Measurements from ENCODE around the gene CIDEB. TPM values are rescaled to one million over a fixed set of nuclear protein-coding genes. Genes with fewer than 3 reads are reported as not detected.

Gene CIDEB
- total RNA-seq, 4 donors from 2014 or later, result 4.9 to 12.5 (median 9.5) TPM

DNA sequence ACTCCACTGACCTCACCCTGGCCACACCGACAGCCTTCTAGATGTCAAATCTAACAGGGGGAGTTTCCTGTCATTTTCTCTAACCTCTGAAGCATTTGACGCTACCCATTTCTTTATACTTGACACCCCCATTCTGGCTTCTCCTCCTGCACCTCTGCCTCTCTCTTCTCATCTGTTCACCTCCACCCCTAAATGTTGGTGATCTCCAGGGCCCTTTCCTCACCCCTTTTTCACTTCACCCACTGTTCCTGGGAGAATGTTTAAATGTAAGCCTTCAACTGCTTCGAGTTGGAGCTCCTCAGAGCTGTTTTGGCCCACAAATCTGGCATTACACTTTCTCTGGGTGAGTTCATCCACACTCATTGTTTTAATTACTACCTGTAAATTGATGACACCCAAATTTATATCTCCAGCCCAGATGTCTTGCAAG is 35.9 kb downstream of the CIDEB start:
- TF ChIP-seq EP300 (IDR thresholded peaks at IDR 0.05), result no peak
- no peak for TF ChIP-seq POLR2A (IDR thresholded peaks at IDR 0.05)
- TF ChIP-seq, protein P1, sequence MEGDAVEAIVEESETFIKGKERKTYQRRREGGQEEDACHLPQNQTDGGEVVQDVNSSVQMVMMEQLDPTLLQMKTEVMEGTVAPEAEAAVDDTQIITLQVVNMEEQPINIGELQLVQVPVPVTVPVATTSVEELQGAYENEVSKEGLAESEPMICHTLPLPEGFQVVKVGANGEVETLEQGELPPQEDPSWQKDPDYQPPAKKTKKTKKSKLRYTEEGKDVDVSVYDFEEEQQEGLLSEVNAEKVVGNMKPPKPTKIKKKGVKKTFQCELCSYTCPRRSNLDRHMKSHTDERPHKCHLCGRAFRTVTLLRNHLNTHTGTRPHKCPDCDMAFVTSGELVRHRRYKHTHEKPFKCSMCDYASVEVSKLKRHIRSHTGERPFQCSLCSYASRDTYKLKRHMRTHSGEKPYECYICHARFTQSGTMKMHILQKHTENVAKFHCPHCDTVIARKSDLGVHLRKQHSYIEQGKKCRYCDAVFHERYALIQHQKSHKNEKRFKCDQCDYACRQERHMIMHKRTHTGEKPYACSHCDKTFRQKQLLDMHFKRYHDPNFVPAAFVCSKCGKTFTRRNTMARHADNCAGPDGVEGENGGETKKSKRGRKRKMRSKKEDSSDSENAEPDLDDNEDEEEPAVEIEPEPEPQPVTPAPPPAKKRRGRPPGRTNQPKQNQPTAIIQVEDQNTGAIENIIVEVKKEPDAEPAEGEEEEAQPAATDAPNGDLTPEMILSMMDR (IDR thresholded peaks at IDR 0.05), result no peak
- no peak for TF ChIP-seq POLR2AphosphoS5 (IDR thresholded peaks at IDR 0.05)
- H3K4me3 ChIP-seq, result peak overlapping the region; percentile 74 to 89
- peak overlapping the region; percentile 89 to 98 (median 96) for H3K27ac ChIP-seq
- WGBS, 2 donors (ENCODE audit: low coverage in 1 of 2), result 20 to 80% methylated on average over 1 to 3 of the region's 3 CpGs
- H3K36me3 ChIP-seq, result peaks cover 0 to 33% of the 10 kb centered on the region in 2 donors
- ATAC-seq, result no peak
- H3K9me3 ChIP-seq, result no peaks in the 10 kb centered on the region
- H3K27me3 ChIP-seq, result no peaks in the 10 kb centered on the region
- H3K4me1 ChIP-seq, result peaks cover 0 to 19% (median 6%) of the 10 kb centered on the region in 3 donors

DNA sequence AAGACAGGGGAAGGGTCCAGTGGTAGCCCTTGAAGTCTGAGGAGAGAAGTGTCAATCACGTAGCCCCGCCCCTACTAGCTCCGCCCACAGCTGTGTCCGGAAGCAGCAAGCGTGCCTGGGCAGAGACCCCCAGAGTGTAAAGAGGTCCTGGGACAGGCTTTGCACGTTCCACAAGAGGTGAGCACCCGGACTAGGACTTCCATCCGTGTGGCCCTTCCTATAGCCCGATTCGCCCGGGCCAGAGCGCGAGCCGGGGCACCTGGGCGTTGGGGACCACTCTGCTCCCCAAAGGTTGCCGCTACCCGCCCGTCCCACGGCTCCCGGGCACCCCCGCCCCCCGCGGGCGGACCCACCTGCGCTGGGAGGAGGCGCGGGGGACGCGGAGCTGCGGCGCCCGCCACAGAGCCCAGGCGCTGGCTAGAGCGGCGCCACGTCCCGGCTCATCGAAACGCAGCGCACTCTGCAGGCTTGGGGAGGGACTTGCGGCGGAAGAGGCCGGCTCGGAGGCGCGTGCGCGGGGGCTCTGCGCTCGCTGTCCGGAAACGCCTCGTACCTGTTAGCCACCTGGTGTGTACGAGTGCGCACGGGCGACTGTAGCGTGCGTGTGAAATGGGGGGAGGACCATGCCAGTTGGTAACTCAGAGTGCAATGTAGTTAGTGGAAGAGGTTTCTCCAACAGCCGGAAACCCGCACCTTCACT is 36.5 kb downstream of the CIDEB start, which contains the start of gene RABGGTA:
TSS of gene RABGGTA (minus strand) at position 464 of the 700 bp plus-strand sequence. CDS start 482 bp downstream, outside the sequence.
- ATAC-seq, result peak; percentile 98
- peak within 1 kb of the TSS; percentile 74 to 89 for H3K4me3 ChIP-seq
- peaks cover 0 to 38% of the 10 kb centered on the region in 2 donors for H3K36me3 ChIP-seq
- TF ChIP-seq, protein P1 (IDR thresholded peaks at IDR 0.05), result peak in 3 of 4 experiments; percentile 77 to 88 (median 78)
- TF ChIP-seq POLR2AphosphoS5 (IDR thresholded peaks at IDR 0.05), result peak; percentile 45
- TF ChIP-seq EP300 (IDR thresholded peaks at IDR 0.05), result no peak
- peak; percentile 60 to 71 for TF ChIP-seq POLR2A (IDR thresholded peaks at IDR 0.05)
- no peaks in the 10 kb centered on the region for H3K9me3 ChIP-seq
- peaks cover 0 to 19% (median 6%) of the 10 kb centered on the region in 3 donors for H3K4me1 ChIP-seq
- H3K27me3 ChIP-seq, result no peaks in the 10 kb centered on the region
- peak within 1 kb of the TSS; percentile 89 to 98 (median 96) for H3K27ac ChIP-seq
- WGBS, 2 donors (ENCODE audit: low coverage in 1 of 2), result 0 to 2% methylated on average over 8 of the region's 61 CpGs

DNA sequence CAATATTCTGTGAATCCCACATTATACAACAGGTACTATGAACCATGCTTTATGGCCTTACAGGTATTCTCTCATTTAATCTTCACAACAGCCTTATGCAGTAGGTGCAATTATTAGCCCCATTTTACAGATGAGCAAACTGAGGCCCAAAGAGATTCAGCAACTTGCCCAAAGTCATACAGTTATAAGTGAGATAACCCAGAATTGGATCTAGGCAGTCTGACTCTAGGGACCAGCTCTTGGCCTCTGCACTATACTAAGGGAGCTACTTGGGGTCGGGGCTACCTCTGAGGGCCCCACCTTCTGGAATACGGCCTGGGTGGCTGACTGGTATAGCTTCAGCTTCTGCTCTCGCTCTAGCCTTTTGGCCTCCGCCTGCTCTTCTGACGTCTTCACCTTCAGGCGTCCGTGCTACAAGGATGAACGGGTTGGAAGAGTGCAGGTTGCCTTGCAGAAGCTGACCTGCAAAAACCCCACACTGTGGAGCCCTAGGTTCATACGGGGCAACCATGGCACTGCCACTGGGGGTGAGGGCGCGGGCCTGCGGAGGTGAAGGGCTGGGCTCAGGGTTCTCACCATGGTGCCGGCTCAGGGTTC is 37.1 kb downstream of the CIDEB start:
- TF ChIP-seq EP300 (IDR thresholded peaks at IDR 0.05) (no peak), POLR2A (IDR thresholded peaks at IDR 0.05) (peak in 1 of 2 donors; percentile 10)
- no CpG with 5 or more reads among the region's 13 CpGs for WGBS, 2 donors (ENCODE audit: low coverage in 1 of 2)
- peaks cover 0 to 19% (median 6%) of the 10 kb centered on the region in 3 donors for H3K4me1 ChIP-seq

DNA sequence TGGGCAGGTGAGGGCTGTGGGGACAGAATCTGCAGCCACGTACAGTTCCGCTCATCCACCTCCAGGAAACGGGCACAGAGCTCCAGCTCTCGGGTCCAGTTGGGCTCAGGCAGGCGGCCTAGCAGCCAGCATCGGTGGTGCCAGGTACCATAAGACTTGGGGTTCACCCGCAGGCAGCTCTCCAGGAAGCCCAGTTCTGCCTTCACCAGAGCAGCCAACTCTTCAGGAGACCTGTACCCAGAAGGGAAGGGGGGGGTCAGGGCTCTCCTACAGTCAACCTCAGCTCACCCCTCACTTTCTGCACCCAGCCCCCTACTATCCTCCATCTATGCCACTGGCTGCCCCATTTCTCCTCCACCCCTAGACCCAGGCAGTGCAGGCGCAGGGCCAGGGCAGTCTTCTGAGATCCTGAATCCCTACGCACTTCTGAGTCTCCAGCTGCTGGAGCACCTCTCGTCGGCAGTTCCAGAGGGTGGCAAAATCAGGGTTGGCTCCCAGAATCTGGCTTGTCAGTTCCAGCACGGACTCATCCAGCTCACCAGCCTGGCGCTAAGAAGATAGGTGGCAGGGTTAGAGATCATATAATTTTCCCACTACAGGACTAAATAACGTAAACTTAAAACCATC is 37.8 kb downstream of the CIDEB start:
- H3K4me3 ChIP-seq, result no peak overlapping the region
- peaks cover 0 to 51% of the 10 kb centered on the region in 2 donors for H3K36me3 ChIP-seq
- peaks cover 0 to 19% (median 6%) of the 10 kb centered on the region in 3 donors for H3K4me1 ChIP-seq
- H3K27ac ChIP-seq, result no peak overlapping the region
- 84 to 100% methylated on average over 1 to 6 of the region's 14 CpGs for WGBS, 2 donors (ENCODE audit: low coverage in 1 of 2)
- ATAC-seq, result no peak
- H3K9me3 ChIP-seq, result no peaks in the 10 kb centered on the region
- H3K27me3 ChIP-seq, result no peaks in the 10 kb centered on the region
- no peak for TF ChIP-seq POLR2A (IDR thresholded peaks at IDR 0.05)
- TF ChIP-seq, protein P1 (IDR thresholded peaks at IDR 0.05), result no peak
- no peak for TF ChIP-seq EP300 (IDR thresholded peaks at IDR 0.05)
- no peak for TF ChIP-seq POLR2AphosphoS5 (IDR thresholded peaks at IDR 0.05)

More for the DNA sequence above, 37.1 kb downstream of the CIDEB start:
- Histone ChIP-seq H3K27me3 (no peaks in the 10 kb centered on the region), H3K4me3 (peak overlapping the region; percentile 74 to 89), H3K9me3 (no peaks in the 10 kb centered on the region), H3K36me3 (peaks cover 0 to 45% of the 10 kb centered on the region in 2 donors), H3K27ac (peak overlapping the region; percentile 89 to 98 (median 96))
- ATAC-seq, result no peak

DNA sequence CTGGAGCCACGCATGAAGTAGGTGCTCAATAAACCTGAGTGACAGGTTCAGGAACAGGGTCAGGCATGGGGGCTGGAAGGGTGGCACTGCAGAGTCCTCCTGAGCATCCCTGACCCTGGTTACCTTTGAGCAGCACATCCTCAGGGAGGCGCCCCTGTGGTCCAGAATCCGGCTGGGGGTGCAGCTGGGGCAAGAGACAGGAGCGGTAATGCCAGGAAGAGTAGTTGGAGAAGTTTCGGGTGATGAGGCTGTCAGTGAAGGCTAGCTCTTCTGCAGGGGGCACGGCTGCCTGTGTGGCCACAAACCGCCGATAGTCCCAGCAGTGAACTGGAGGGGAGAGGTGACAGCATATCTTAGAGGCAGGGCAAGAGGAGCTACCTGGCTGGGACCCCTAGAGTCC is 38.4 kb downstream of the CIDEB start:
- Histone ChIP-seq H3K36me3 (peaks cover 0 to 58% of the 10 kb centered on the region in 2 donors), H3K4me3 (no peak overlapping the region), H3K27me3 (no peaks in the 10 kb centered on the region), H3K9me3 (no peaks in the 10 kb centered on the region), H3K27ac (no peak overlapping the region), H3K4me1 (peaks cover 0 to 19% (median 6%) of the 10 kb centered on the region in 3 donors)
- 85% methylated on average over 4 of the region's 8 CpGs; no CpG with 5 or more reads in 1 of the 2 donors for WGBS, 2 donors (ENCODE audit: low coverage in 1 of 2)
- TF ChIP-seq POLR2A (IDR thresholded peaks at IDR 0.05) (no peak), POLR2AphosphoS5 (IDR thresholded peaks at IDR 0.05) (no peak), EP300 (IDR thresholded peaks at IDR 0.05) (no peak)
- TF ChIP-seq, protein P1 (IDR thresholded peaks at IDR 0.05), result no peak
- no peak for ATAC-seq

All from gastroesophageal sphincter (tissue), 4 donors.